ENCODE data around the gene DZIP3.
"Not testable (repeated sequence)": the region's sequence is repeated elsewhere in the genome, so short reads cannot be mapped to it uniquely, and the experiment has no call there.

Gene DZIP3

GRCh38 chr3:108673988-108674661 is 84.6 kb downstream of the DZIP3 start:
- no peak overlapping the region for H3K27ac ChIP-seq (ENCODE audit: low read depth, low read length, severe bottlenecking)
- no peaks in the 10 kb centered on the region for H3K9me3 ChIP-seq (ENCODE audit: control insufficient read depth, low read length)
- no peak overlapping the region for H3K4me3 ChIP-seq (ENCODE audit: extremely low read depth, insufficient read depth, low read length, poor library complexity, severe bottlenecking)
- H3K4me1 ChIP-seq (ENCODE audit: control insufficient read depth, insufficient read depth, low read length, poor library complexity, severe bottlenecking) = no peaks in the 10 kb centered on the region
- peaks cover 18% of the 10 kb centered on the region for H3K36me3 ChIP-seq (ENCODE audit: control insufficient read depth, insufficient read depth, low read length)
- WGBS, 2 experiments (ENCODE audit: insufficient coverage in 2 of 2) = no CpG with 5 or more reads among the region's 3 CpGs

GRCh38 chr3:108677811-108678210 is 88.3 kb downstream of the DZIP3 start:
- Histone ChIP-seq H3K4me1 (ENCODE audit: control insufficient read depth, insufficient read depth, low read length, poor library complexity, severe bottlenecking) (no peaks in the 10 kb centered on the region), H3K27ac (ENCODE audit: low read depth, low read length, severe bottlenecking) (no peak overlapping the region), H3K4me3 (ENCODE audit: extremely low read depth, insufficient read depth, low read length, poor library complexity, severe bottlenecking) (no peak overlapping the region), H3K36me3 (ENCODE audit: control insufficient read depth, insufficient read depth, low read length) (peaks cover 21% of the 10 kb centered on the region), H3K9me3 (ENCODE audit: control insufficient read depth, low read length) (no peaks in the 10 kb centered on the region)
- WGBS, 2 experiments (ENCODE audit: insufficient coverage in 2 of 2) = no CpG with 5 or more reads among the region's 1 CpG

- WGBS, 2 experiments (ENCODE audit: insufficient coverage in 2 of 2) = 93 to 100% methylated on average over 1 of the region's 2 CpGs
- not testable (repeated sequence) for H3K27ac ChIP-seq (ENCODE audit: low read depth, low read length, severe bottlenecking); H3K4me3 ChIP-seq (ENCODE audit: extremely low read depth, insufficient read depth, low read length, poor library complexity, severe bottlenecking); H3K9me3 ChIP-seq (ENCODE audit: control insufficient read depth, low read length); H3K4me1 ChIP-seq (ENCODE audit: control insufficient read depth, insufficient read depth, low read length, poor library complexity, severe bottlenecking)
- H3K36me3 ChIP-seq (ENCODE audit: control insufficient read depth, insufficient read depth, low read length) = peaks cover 31% of the 10 kb centered on the region
Measured at GRCh38 chr3:108692286-108692685, 102.8 kb downstream of the DZIP3 start.

GRCh38 chr3:108698461-108698860 is 108.9 kb downstream of the DZIP3 start:
- Histone ChIP-seq H3K9me3 (ENCODE audit: control insufficient read depth, low read length) (no peaks in the 10 kb centered on the region), H3K4me3 (ENCODE audit: extremely low read depth, insufficient read depth, low read length, poor library complexity, severe bottlenecking) (no peak overlapping the region), H3K36me3 (ENCODE audit: control insufficient read depth, insufficient read depth, low read length) (peaks cover 14% of the 10 kb centered on the region), H3K4me1 (ENCODE audit: control insufficient read depth, insufficient read depth, low read length, poor library complexity, severe bottlenecking) (no peaks in the 10 kb centered on the region), H3K27ac (ENCODE audit: low read depth, low read length, severe bottlenecking) (no peak overlapping the region)
- no CpG with 5 or more reads among the region's 1 CpG for WGBS, 2 experiments (ENCODE audit: insufficient coverage in 2 of 2)

- Histone ChIP-seq H3K27ac (ENCODE audit: low read depth, low read length, severe bottlenecking) (no peak overlapping the region), H3K4me1 (ENCODE audit: control insufficient read depth, insufficient read depth, low read length, poor library complexity, severe bottlenecking) (no peaks in the 10 kb centered on the region), H3K9me3 (ENCODE audit: control insufficient read depth, low read length) (no peaks in the 10 kb centered on the region), H3K36me3 (ENCODE audit: control insufficient read depth, insufficient read depth, low read length) (no peaks in the 10 kb centered on the region), H3K4me3 (ENCODE audit: extremely low read depth, insufficient read depth, low read length, poor library complexity, severe bottlenecking) (no peak overlapping the region)
- WGBS, 2 experiments (ENCODE audit: insufficient coverage in 2 of 2) = no CpG with 5 or more reads among the region's 1 CpG
Measured at GRCh38 chr3:108705045-108705444, 115.5 kb downstream of the DZIP3 start.

GRCh38 chr3:108713009-108713516 is 123.5 kb downstream of the DZIP3 start:
- Histone ChIP-seq H3K27ac (ENCODE audit: low read depth, low read length, severe bottlenecking) (no peak overlapping the region), H3K4me1 (ENCODE audit: control insufficient read depth, insufficient read depth, low read length, poor library complexity, severe bottlenecking) (no peaks in the 10 kb centered on the region), H3K9me3 (ENCODE audit: control insufficient read depth, low read length) (no peaks in the 10 kb centered on the region), H3K36me3 (ENCODE audit: control insufficient read depth, insufficient read depth, low read length) (no peaks in the 10 kb centered on the region), H3K4me3 (ENCODE audit: extremely low read depth, insufficient read depth, low read length, poor library complexity, severe bottlenecking) (no peak overlapping the region)
- WGBS, 2 experiments (ENCODE audit: insufficient coverage in 2 of 2) = 83 to 85% methylated on average over 3 to 4 of the region's 5 CpGs

- H3K9me3 ChIP-seq (ENCODE audit: control insufficient read depth, low read length) = no peaks in the 10 kb centered on the region
- H3K4me3 ChIP-seq (ENCODE audit: extremely low read depth, insufficient read depth, low read length, poor library complexity, severe bottlenecking) = no peak overlapping the region
- no peaks in the 10 kb centered on the region for H3K4me1 ChIP-seq (ENCODE audit: control insufficient read depth, insufficient read depth, low read length, poor library complexity, severe bottlenecking)
- H3K27ac ChIP-seq (ENCODE audit: low read depth, low read length, severe bottlenecking) = no peak overlapping the region
- no peaks in the 10 kb centered on the region for H3K36me3 ChIP-seq (ENCODE audit: control insufficient read depth, insufficient read depth, low read length)
- 92 to 97% methylated on average over 2 to 3 of the region's 3 CpGs for WGBS, 2 experiments (ENCODE audit: insufficient coverage in 2 of 2)
Measured at GRCh38 chr3:108713816-108714215, 124.3 kb downstream of the DZIP3 start.

GRCh38 chr3:108718454-108718853 is 128.9 kb downstream of the DZIP3 start:
- WGBS, 2 experiments (ENCODE audit: insufficient coverage in 2 of 2) = 82 to 100% methylated on average over 1 to 2 of the region's 2 CpGs

GRCh38 chr3:108719178-108719806 is 129.8 kb downstream of the DZIP3 start:
- H3K4me3 ChIP-seq (ENCODE audit: extremely low read depth, insufficient read depth, low read length, poor library complexity, severe bottlenecking) = no peak overlapping the region
- H3K36me3 ChIP-seq (ENCODE audit: control insufficient read depth, insufficient read depth, low read length) = no peaks in the 10 kb centered on the region
- no peaks in the 10 kb centered on the region for H3K9me3 ChIP-seq (ENCODE audit: control insufficient read depth, low read length)
- no peaks in the 10 kb centered on the region for H3K4me1 ChIP-seq (ENCODE audit: control insufficient read depth, insufficient read depth, low read length, poor library complexity, severe bottlenecking)
- WGBS, 2 experiments (ENCODE audit: insufficient coverage in 2 of 2) = no CpG with 5 or more reads among the region's 2 CpGs
- no peak overlapping the region for H3K27ac ChIP-seq (ENCODE audit: low read depth, low read length, severe bottlenecking)

More at GRCh38 chr3:108718454-108718853, 128.9 kb downstream of the DZIP3 start:
- Histone ChIP-seq H3K4me3 (ENCODE audit: extremely low read depth, insufficient read depth, low read length, poor library complexity, severe bottlenecking) (no peak overlapping the region), H3K36me3 (ENCODE audit: control insufficient read depth, insufficient read depth, low read length) (no peaks in the 10 kb centered on the region), H3K4me1 (ENCODE audit: control insufficient read depth, insufficient read depth, low read length, poor library complexity, severe bottlenecking) (no peaks in the 10 kb centered on the region), H3K27ac (ENCODE audit: low read depth, low read length, severe bottlenecking) (no peak overlapping the region), H3K9me3 (ENCODE audit: control insufficient read depth, low read length) (no peaks in the 10 kb centered on the region)

- WGBS, 2 experiments (ENCODE audit: insufficient coverage in 2 of 2) = 80 to 88% methylated on average over 1 of the region's 1 CpG
- H3K9me3 ChIP-seq (ENCODE audit: control insufficient read depth, low read length) = no peaks in the 10 kb centered on the region
- H3K27ac ChIP-seq (ENCODE audit: low read depth, low read length, severe bottlenecking) = no peak overlapping the region
- H3K4me3 ChIP-seq (ENCODE audit: extremely low read depth, insufficient read depth, low read length, poor library complexity, severe bottlenecking) = no peak overlapping the region
- no peaks in the 10 kb centered on the region for H3K4me1 ChIP-seq (ENCODE audit: control insufficient read depth, insufficient read depth, low read length, poor library complexity, severe bottlenecking)
- H3K36me3 ChIP-seq (ENCODE audit: control insufficient read depth, insufficient read depth, low read length) = no peaks in the 10 kb centered on the region
Measured at GRCh38 chr3:108722724-108723123, 133.2 kb downstream of the DZIP3 start.

GRCh38 chr3:108724101-108724500 is 134.6 kb downstream of the DZIP3 start:
- Histone ChIP-seq H3K9me3 (ENCODE audit: control insufficient read depth, low read length) (no peaks in the 10 kb centered on the region), H3K4me3 (ENCODE audit: extremely low read depth, insufficient read depth, low read length, poor library complexity, severe bottlenecking) (no peak overlapping the region), H3K27ac (ENCODE audit: low read depth, low read length, severe bottlenecking) (no peak overlapping the region), H3K4me1 (ENCODE audit: control insufficient read depth, insufficient read depth, low read length, poor library complexity, severe bottlenecking) (no peaks in the 10 kb centered on the region), H3K36me3 (ENCODE audit: control insufficient read depth, insufficient read depth, low read length) (no peaks in the 10 kb centered on the region)
- 50 to 85% methylated on average over 1 to 2 of the region's 4 CpGs for WGBS, 2 experiments (ENCODE audit: insufficient coverage in 2 of 2)
